Measurements from ENCODE around the gene LARGE1.

The LARGE1 gene

DNA sequence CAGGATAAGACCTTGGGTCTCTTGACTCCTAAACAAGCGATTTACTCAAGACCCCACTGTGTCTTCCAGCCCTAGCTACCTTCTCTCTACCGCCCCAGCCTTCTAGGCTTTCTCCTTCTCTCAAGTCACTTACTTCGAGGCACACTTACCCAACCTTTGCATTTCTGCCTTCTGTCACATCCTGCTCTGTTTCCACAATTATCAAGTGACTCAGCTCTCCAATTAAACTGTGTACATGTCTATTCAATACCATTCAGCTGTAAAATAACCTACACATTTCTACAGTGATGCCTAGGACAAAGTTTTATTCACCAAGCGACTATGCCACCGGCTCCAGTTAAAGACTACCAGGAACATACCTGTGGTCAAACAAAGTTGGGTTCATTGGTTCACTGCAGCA is 69.0 kb downstream of the LARGE1 start:
- TF ChIP-seq, protein P1, sequence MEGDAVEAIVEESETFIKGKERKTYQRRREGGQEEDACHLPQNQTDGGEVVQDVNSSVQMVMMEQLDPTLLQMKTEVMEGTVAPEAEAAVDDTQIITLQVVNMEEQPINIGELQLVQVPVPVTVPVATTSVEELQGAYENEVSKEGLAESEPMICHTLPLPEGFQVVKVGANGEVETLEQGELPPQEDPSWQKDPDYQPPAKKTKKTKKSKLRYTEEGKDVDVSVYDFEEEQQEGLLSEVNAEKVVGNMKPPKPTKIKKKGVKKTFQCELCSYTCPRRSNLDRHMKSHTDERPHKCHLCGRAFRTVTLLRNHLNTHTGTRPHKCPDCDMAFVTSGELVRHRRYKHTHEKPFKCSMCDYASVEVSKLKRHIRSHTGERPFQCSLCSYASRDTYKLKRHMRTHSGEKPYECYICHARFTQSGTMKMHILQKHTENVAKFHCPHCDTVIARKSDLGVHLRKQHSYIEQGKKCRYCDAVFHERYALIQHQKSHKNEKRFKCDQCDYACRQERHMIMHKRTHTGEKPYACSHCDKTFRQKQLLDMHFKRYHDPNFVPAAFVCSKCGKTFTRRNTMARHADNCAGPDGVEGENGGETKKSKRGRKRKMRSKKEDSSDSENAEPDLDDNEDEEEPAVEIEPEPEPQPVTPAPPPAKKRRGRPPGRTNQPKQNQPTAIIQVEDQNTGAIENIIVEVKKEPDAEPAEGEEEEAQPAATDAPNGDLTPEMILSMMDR (IDR thresholded peaks at IDR 0.05; ENCODE audit: low read depth, low read length): no peak
- DNase-seq (ENCODE audit: extremely low read depth, low read depth): no peak

DNA sequence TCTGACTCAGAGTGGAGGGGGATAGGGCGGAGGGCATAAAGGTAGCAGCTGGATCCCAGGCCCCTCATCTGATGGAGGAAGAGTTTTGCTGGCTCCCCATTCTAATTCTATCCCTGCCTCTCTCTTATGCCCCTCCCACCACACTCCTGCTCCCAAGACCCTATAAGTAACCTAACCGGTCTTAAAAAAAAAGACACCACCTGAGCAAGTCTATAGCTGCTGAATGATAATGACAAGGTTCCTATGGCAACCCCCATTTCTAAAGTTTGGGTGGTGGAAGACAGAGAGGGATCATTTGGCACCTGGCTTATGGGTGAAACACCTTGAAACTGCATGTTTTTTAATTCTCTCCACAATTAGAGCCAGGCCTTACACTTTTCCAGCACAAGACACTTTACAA is 69.6 kb downstream of the LARGE1 start:
- DNase-seq (ENCODE audit: extremely low read depth, low read depth): no peak
- TF ChIP-seq, protein P1 (IDR thresholded peaks at IDR 0.05; ENCODE audit: low read depth, low read length): no peak

DNA sequence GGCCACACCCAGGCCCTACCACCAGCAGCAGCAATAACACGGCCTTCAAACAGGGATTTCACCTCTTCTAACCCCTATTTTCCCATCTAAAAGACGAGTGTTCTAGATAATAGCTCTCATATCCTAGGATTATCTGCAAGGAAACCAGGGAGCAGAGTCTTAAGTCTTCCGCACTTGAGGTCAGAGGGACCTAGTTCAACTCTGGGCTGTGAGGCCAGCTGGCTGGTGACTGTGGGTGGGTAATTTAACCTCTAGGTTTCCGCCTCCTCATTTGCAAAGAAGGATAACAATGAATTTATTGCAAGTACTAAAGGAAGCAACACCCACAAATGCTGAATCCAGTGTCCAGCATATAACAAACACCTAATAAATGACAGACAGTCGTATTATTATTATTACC is 70.1 kb downstream of the LARGE1 start:
- TF ChIP-seq, protein P1 (IDR thresholded peaks at IDR 0.05; ENCODE audit: low read depth, low read length): no peak
- DNase-seq (ENCODE audit: extremely low read depth, low read depth): no peak

DNA sequence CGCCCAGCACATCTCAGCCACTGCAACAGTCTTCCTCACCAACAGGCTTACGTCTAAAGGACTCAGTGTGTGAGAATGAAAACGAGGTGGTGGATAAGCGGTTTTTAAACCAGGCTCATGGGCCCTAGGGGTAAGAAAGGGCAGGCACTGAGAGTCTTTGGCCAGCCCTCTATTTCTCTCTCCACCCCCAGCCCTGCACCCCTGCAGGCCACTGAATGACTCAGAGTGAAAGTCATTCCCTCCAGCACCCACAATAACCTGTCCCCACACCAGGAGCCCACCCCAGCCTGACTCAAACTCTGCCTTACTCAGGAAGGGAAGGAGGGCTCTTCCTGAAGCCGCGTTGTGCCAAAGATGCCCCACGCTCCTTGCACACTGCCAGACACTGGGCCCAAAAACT is 72.0 kb downstream of the LARGE1 start:
- TF ChIP-seq, protein P1 (IDR thresholded peaks at IDR 0.05; ENCODE audit: low read depth, low read length): no peak
- DNase-seq (ENCODE audit: extremely low read depth, low read depth): no peak

- DNase-seq (ENCODE audit: extremely low read depth, low read depth): no peak
- TF ChIP-seq, protein P1 (IDR thresholded peaks at IDR 0.05; ENCODE audit: low read depth, low read length): no peak
Observed at GRCh38 chr22:33844273-33844672, 76.0 kb downstream of the LARGE1 start.

GRCh38 chr22:33842421-33843094 is 77.7 kb downstream of the LARGE1 start:
- TF ChIP-seq, protein P1 (IDR thresholded peaks at IDR 0.05; ENCODE audit: low read depth, low read length): no peak
- DNase-seq (ENCODE audit: extremely low read depth, low read depth): no peak

DNA sequence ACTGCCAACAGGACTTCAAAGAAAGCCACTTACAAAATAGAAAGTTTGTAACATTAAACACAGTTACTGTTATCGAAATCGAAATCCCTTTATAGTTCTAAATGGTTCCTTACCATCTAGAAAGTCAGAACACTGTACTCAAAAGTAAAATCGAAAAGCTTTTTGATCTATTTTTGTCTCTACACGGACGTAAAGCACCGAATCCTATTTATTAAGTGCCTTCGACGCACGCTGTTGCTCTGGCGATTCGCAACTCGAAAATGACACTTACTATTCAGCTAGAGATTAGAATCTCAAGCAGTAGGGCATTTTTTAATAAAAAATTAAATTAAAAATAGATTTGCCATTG is 78.3 kb downstream of the LARGE1 start:
- no peak for DNase-seq (ENCODE audit: extremely low read depth, low read depth)
- TF ChIP-seq, protein P1 (IDR thresholded peaks at IDR 0.05; ENCODE audit: low read depth, low read length): no peak

Measured in AG09319 (cell line).